Ovary (tissue), 9 donors: ENCODE results near the gene WFDC2. TPM values are rescaled to one million over a fixed set of nuclear protein-coding genes. Genes with fewer than 3 reads are reported as not detected.

Source experiments
- DNase-seq, 5 donors: peaks; one replicate each; pipeline ENCODE4 v3.0.0-alpha.2; 2019 to 2020
- H3K27ac ChIP-seq, 2 donors: fragments of 200-600 bp; one replicate each; pipeline versions ENCODE4 v1.5.1 to v1.8.0; 2019 to 2022
- H3K27me3 ChIP-seq: fragments of 200-600 bp; one replicate; pipeline ENCODE4 v1.8.0; 2022
- H3K36me3 ChIP-seq: fragments of 200-600 bp; sonication (generic); one replicate; pipeline ENCODE4 v1.5.1; 2019
- H3K4me1 ChIP-seq: one replicate; pipeline ENCODE4 v1.8.1; 2013; ENCODE audit warnings: mild to moderate bottlenecking, moderate library complexity; ENCODE audit not compliant: insufficient read depth
- H3K4me3 ChIP-seq: fragments of 200-600 bp; sonication (generic); one replicate; pipeline ENCODE4 v1.5.1; 2017
- H3K9me3 ChIP-seq, 2 donors: fragments of 200-600 bp in 1 of 2; sonication (generic) in 1 of 2; one replicate each; pipeline versions ENCODE4 v1.5.1 to v1.8.1; 2013 to 2019; ENCODE audit warnings: mild to moderate bottlenecking in 1 of 2, moderate library complexity in 1 of 2
- CTCF ChIP-seq, 3 donors: fragments of 450-650 bp in 2 of 3; fragments of 200-600 bp in 1 of 3; IDR thresholded peaks; one replicate each; pipeline versions ENCODE4 v1.5.1 to v1.8.0; 2016 to 2022; ENCODE audit warnings: antibody characterized with exemption in 3 of 3, mild to moderate bottlenecking in 1 of 3
- EP300 ChIP-seq: sonication (generic); formaldehyde crosslinking; IDR thresholded peaks from one replicate; pipeline ENCODE4 v1.6.1; 2017; ENCODE audit warnings: antibody characterized with exemption
- POLR2A ChIP-seq: fragments of 450-650 bp; IDR thresholded peaks from one replicate; pipeline ENCODE4 v1.6.1; 2017; ENCODE audit warnings: antibody characterized with exemption, mild to moderate bottlenecking, moderate library complexity
- WGBS, 3 donors: extraction: QIAGEN DNeasy Blood & Tissue Kit in 1 of 3; methylation state at CpG; one replicate each; pipeline versions ENCODE4 v1.1.5 to v1.1.7; 2013 to 2017; 5-methylcytosine and 5-hydroxymethylcytosine counted together
- intact Hi-C, 4 donors: fragments of 100-400 bp; cut with DNase I; formaldehyde crosslinking; loops; one replicate each; pipeline versions ENCODE4 v1.11.0 to v1.15.1; 2022 to 2023
- polyA plus RNA-seq, 2 donors: library from polyadenylated mRNA; stranded (reverse); fragments of 200-250 nt in 1 of 2; fragments of 350-450 nt in 1 of 2; fragmentation: Illumina TruSeq in 1 of 2; extraction: RNeasy Lipid Tissue Mini Kit (QIAGEN cat#74804) in 1 of 2; gene quantifications; one replicate each; pipeline ENCODE4 v1.2.3, GENCODE V29; 2013 to 2014
- total RNA-seq, 7 donors: library from RNA; depleted of rRNA in 2 of 7; stranded (reverse); fragments of >200 nt in 2 of 7; fragmentation: NEBNext Ultra II Directional in 3 of 7; extraction: Animal tissue kit (Norgen Biotek cat#: 25700) in 3 of 7; gene quantifications; one replicate each; pipeline versions ENCODE4 v1.1.0 to v1.2.4, GENCODE V29; 2016 to 2023
- donor health status: DM: no; HTN: no; CAD: no; lungs with moderate emphysema.
- donor health status: DM: no; HTN: no; CAD: no.
- donor health status: Bipolar disorder and iron deficiency.
- donor health status: DM: yes; HTN: yes; CAD: no.
- donor health status: DM: no; HTN: no; CAD: no.
- donor health status: DM: yes; HTN: yes; CAD: no.

WFDC2 gene
- total and polyA plus RNA-seq, 9 donors, result 1.2 to 246 (median 17.5) TPM

DNA sequence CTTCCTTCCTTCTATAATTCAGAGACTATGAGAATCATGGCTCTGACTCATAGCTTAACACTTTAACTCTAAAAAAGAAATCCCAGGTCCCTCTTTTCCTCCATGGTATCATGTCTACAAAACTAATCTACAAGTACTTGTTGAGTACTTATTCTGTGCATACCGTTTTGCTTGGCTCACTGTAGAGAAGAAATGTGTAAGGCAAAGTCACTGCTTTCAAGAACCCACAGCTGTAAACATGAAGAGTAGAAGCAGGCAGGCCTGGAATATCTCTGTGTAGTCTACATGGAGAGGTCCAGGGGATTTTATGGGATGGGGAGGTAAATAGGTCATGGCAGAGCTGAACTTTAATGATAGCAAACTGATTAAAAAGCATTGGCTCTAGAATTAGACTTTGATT is 32.0 kb downstream of the WFDC2 start:
- no peaks in the 10 kb centered on the region for H3K9me3 ChIP-seq
- H3K27me3 ChIP-seq, result no peaks in the 10 kb centered on the region
- no peak overlapping the region for H3K4me3 ChIP-seq
- no peak for DNase-seq
- WGBS, 3 donors, result 14 to 28% (median 22%) methylated on average over 1 of the region's 1 CpG
- H3K36me3 ChIP-seq, result no peaks in the 10 kb centered on the region
- no peaks in the 10 kb centered on the region for H3K4me1 ChIP-seq
- intact Hi-C loops, result no loop called here
- TF ChIP-seq POLR2A (no peak), EP300 (no peak), CTCF (IDR thresholded peaks at IDR 0.05) (no peak)
- H3K27ac ChIP-seq, result no peak overlapping the region

DNA sequence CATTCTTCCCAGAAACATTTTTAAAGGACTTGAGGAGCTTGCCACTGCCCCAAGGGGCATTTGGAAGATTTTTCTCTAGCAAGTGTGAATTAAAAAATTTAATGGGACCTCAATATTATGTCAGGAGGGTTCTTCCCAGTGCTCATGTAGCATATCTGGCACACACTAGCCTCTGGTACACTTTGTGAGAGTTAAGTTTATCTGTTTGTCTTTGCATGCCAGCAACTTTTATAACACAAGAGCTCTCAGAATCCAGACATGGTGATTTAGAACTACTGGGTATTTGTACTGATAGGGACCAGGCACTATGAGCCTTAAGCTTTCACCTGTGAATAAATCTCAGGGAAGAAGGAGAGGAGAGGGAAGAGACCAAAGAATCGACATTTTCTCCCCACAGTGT is 33.0 kb downstream of the WFDC2 start:
- 3 to 41% (median 32%) methylated on average over 1 of the region's 1 CpG for WGBS, 3 donors
- no peak overlapping the region for H3K4me3 ChIP-seq
- intact Hi-C loops, result no loop called here
- no peaks in the 10 kb centered on the region for H3K4me1 ChIP-seq
- no peak overlapping the region for H3K27ac ChIP-seq
- no peaks in the 10 kb centered on the region for H3K9me3 ChIP-seq
- H3K36me3 ChIP-seq, result no peaks in the 10 kb centered on the region
- H3K27me3 ChIP-seq, result no peaks in the 10 kb centered on the region
- no peak for TF ChIP-seq POLR2A
- TF ChIP-seq EP300, result no peak
- no peak for TF ChIP-seq CTCF (IDR thresholded peaks at IDR 0.05)
- no peak for DNase-seq

DNA sequence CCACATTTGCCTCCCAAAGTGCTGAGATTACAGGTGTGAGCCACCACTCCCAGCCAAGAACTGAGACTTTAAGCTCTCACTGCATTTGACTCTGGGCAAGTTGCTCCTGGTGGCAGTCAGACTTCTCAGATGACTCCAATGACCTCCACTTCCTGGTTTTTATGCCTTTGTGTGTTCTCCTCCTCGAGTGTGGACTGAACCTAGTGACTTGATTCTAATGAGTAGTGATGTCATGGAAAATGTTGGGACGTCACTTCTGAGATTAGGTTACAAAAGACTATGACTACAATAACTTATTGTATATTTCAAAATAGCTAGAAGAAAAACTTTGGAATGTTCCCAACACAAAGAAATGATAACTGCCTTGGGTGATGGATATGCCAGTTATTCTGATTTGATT is 33.9 kb downstream of the WFDC2 start:
- no peak overlapping the region for H3K4me3 ChIP-seq
- H3K36me3 ChIP-seq, result no peaks in the 10 kb centered on the region
- H3K27me3 ChIP-seq, result no peaks in the 10 kb centered on the region
- no peak for TF ChIP-seq EP300
- no peak for TF ChIP-seq POLR2A
- TF ChIP-seq CTCF (IDR thresholded peaks at IDR 0.05), result no peak
- no peak for DNase-seq
- H3K4me1 ChIP-seq, result no peaks in the 10 kb centered on the region
- H3K27ac ChIP-seq, result no peak overlapping the region
- intact Hi-C loops, result no loop called here
- WGBS, 3 donors, result 60 to 65% (median 61%) methylated on average over 2 of the region's 2 CpGs
- H3K9me3 ChIP-seq, result no peaks in the 10 kb centered on the region

- TF ChIP-seq EP300, result no peak
- no peak for TF ChIP-seq CTCF (IDR thresholded peaks at IDR 0.05)
- TF ChIP-seq POLR2A, result no peak
- intact Hi-C loops, result no loop called here
- no peaks in the 10 kb centered on the region for H3K36me3 ChIP-seq
- DNase-seq, result no peak
- no peaks in the 10 kb centered on the region for H3K4me1 ChIP-seq
- H3K4me3 ChIP-seq, result no peak overlapping the region
- WGBS, 3 donors, result 78 to 87% (median 84%) methylated on average over 2 of the region's 2 CpGs
- H3K27me3 ChIP-seq, result no peaks in the 10 kb centered on the region
- no peak overlapping the region for H3K27ac ChIP-seq
- H3K9me3 ChIP-seq, result no peaks in the 10 kb centered on the region
Observed at GRCh38 chr20:45506398-45506797, 36.8 kb downstream of the WFDC2 start.
